ENCODE data around the gene RAB41.
"Not testable (repeated sequence)": the region's sequence is repeated elsewhere in the genome, so short reads cannot be mapped to it uniquely, and the experiment has no call there.

The RAB41 gene

GRCh38 chrX:70281951-70282350 is at the start of gene RAB41:
Gene RAB41, plus strand, starts transcription at chrX:70282172. Its CDS starts 46 bp downstream, at chrX:70282218.
- DNase-seq, result no peak

GRCh38 chrX:70234355-70234754 is 47.6 kb upstream of the RAB41 start, which contains the start of gene AWAT1:
Gene AWAT1, plus strand, starts transcription at chrX:70234655. Its CDS starts 41 bp downstream, at chrX:70234696.
- no peak for DNase-seq

GRCh38 chrX:70240751-70241150 is 41.2 kb upstream of the RAB41 start:
- no peak for DNase-seq

GRCh38 chrX:70241501-70241900 is 40.5 kb upstream of the RAB41 start:
- DNase-seq, result no peak

GRCh38 chrX:70243601-70244000 is 38.4 kb upstream of the RAB41 start:
- not testable (repeated sequence) for DNase-seq

- DNase-seq, result no peak
These were observed 37.1 kb upstream of the RAB41 start for GRCh38 chrX:70244881-70245280.

- no peak for DNase-seq
These were observed 34.7 kb upstream of the RAB41 start for GRCh38 chrX:70247252-70247651.

GRCh38 chrX:70252491-70252890 is 29.5 kb upstream of the RAB41 start:
- no peak for DNase-seq

- DNase-seq, result no peak
These were observed 28.5 kb upstream of the RAB41 start for GRCh38 chrX:70253377-70254062.

GRCh38 chrX:70254063-70254400 is 27.9 kb upstream of the RAB41 start:
- DNase-seq, result no peak

GRCh38 chrX:70254909-70255308 is 27.1 kb upstream of the RAB41 start:
- DNase-seq, result no peak

GRCh38 chrX:70255452-70255851 is 26.5 kb upstream of the RAB41 start:
- DNase-seq, result no peak

GRCh38 chrX:70257423-70258288 is 24.3 kb upstream of the RAB41 start:
- no peak for DNase-seq

- no peak for DNase-seq
These were observed 21.9 kb upstream of the RAB41 start, which contains the start of gene P2RY4 for GRCh38 chrX:70260104-70260503. Gene P2RY4, minus strand, starts transcription at chrX:70260204. Its CDS starts 580 bp downstream, at chrX:70259624.

- no peak for DNase-seq
These were observed 18.9 kb upstream of the RAB41 start for GRCh38 chrX:70262952-70263567.

- no peak for DNase-seq
These were observed 17.2 kb upstream of the RAB41 start for GRCh38 chrX:70264784-70265183.

GRCh38 chrX:70268034-70268433 is 13.9 kb upstream of the RAB41 start, which contains the start of gene ARR3:
Gene ARR3, plus strand, starts transcription at chrX:70268334. Its CDS starts 1,052 bp downstream, at chrX:70269386.
- no peak for DNase-seq

GRCh38 chrX:70274029-70274428 is 7.9 kb upstream of the RAB41 start:
- DNase-seq, result not testable (repeated sequence)

GRCh38 chrX:70279081-70279480 is 2.9 kb upstream of the RAB41 start:
- DNase-seq, result no peak

- no peak for DNase-seq
These were observed 1.4 kb upstream of the RAB41 start for GRCh38 chrX:70280573-70280972.

GRCh38 chrX:70289168-70289792 is 7.3 kb downstream of the RAB41 start:
- DNase-seq, result no peak

GRCh38 chrX:70289793-70290770 is 8.1 kb downstream of the RAB41 start, which contains the start of the genes KIF4A and PDZD11:
Gene KIF4A, plus strand, starts transcription at chrX:70290104. Its CDS starts 355 bp downstream, at chrX:70290459.
Gene PDZD11, minus strand, starts transcription at chrX:70289927. Its CDS starts 586 bp downstream, at chrX:70289341.
- DNase-seq, result peak; percentile 47

Measured in bone marrow (tissue), 2 donors.